Ammon's horn (tissue), 1 donor: Measurements from ENCODE around the gene HNRNPAB.

Experiments
- DNase-seq: peaks from one replicate; pipeline ENCODE4 v3.0.0-alpha.2; 2016; ENCODE audit warnings: low spot score

HNRNPAB gene

GRCh38 chr5:178204182-178204934 is at the start of gene HNRNPAB:
Gene HNRNPAB (plus strand): TSS chr5:178204533. CDS start chr5:178204838, 305 bp downstream.
- peak; percentile 98 for DNase-seq

- no peak for DNase-seq
These were observed 49.3 kb upstream of the HNRNPAB start for GRCh38 chr5:178155065-178155464.

GRCh38 chr5:178160176-178160575 is 44.2 kb upstream of the HNRNPAB start:
- DNase-seq, result no peak

GRCh38 chr5:178162481-178162880 is 41.9 kb upstream of the HNRNPAB start:
- DNase-seq, result no peak

GRCh38 chr5:178163772-178164735 is 40.3 kb upstream of the HNRNPAB start:
- peak; percentile 86 for DNase-seq

- no peak for DNase-seq
These were observed 38.8 kb upstream of the HNRNPAB start for GRCh38 chr5:178165581-178165980.

- DNase-seq, result no peak
These were observed 33.9 kb upstream of the HNRNPAB start for GRCh38 chr5:178170455-178170854.

- DNase-seq, result no peak
These were observed 29.9 kb upstream of the HNRNPAB start for GRCh38 chr5:178174456-178174855.

GRCh38 chr5:178176791-178177190 is 27.5 kb upstream of the HNRNPAB start:
- no peak for DNase-seq

GRCh38 chr5:178177569-178177968 is 26.8 kb upstream of the HNRNPAB start:
- DNase-seq, result no peak

GRCh38 chr5:178180141-178180863 is 24.0 kb upstream of the HNRNPAB start:
- DNase-seq, result no peak

- DNase-seq, result no peak
These were observed 22.0 kb upstream of the HNRNPAB start for GRCh38 chr5:178182158-178182876.

GRCh38 chr5:178186427-178186826 is 17.9 kb upstream of the HNRNPAB start:
- DNase-seq, result no peak

- no peak for DNase-seq
These were observed 17.3 kb upstream of the HNRNPAB start, which contains the start of gene GMCL2 for GRCh38 chr5:178187014-178187413. Gene GMCL2 (minus strand): TSS chr5:178187371. CDS start chr5:178187299, 72 bp downstream.

- DNase-seq, result no peak
These were observed 14.9 kb upstream of the HNRNPAB start for GRCh38 chr5:178189433-178189832.

GRCh38 chr5:178191661-178192060 is 12.7 kb upstream of the HNRNPAB start:
- no peak for DNase-seq

- DNase-seq, result no peak
These were observed 12.1 kb upstream of the HNRNPAB start for GRCh38 chr5:178192244-178192643.

- DNase-seq, result no peak
These were observed 11.5 kb upstream of the HNRNPAB start for GRCh38 chr5:178192787-178193186.

GRCh38 chr5:178193251-178193809 is 11.0 kb upstream of the HNRNPAB start:
- DNase-seq, result no peak

GRCh38 chr5:178194026-178194425 is 10.3 kb upstream of the HNRNPAB start:
- no peak for DNase-seq

GRCh38 chr5:178196281-178196812 is 8.0 kb upstream of the HNRNPAB start:
- no peak for DNase-seq
